ENCODE data around the gene ERP44.
"Not testable (repeated sequence)": the region's sequence is repeated elsewhere in the genome, so short reads cannot be mapped to it uniquely, and the experiment has no call there.

DNA sequence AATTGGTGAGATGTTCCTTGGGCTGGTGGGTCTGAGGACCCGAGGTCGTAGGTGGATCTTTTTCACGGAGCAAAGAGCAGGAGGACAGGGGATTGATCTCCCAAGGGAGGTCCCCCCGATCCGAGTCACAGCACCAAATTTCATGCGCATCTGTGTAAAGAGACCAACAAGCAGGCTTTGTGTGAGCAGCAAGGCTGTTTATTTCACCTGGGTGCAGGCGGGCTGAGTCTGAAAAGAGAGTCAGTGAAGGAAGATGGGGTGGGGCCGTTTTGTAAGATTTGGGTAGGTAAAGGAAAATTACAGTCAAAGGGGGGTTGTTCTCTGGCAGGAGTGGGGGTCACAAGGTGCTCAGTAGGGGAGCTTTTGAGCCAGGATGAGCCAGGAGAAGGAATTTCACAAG lies 47.2 kb upstream of the ERP44 start:
- not testable (repeated sequence) for TF ChIP-seq CTCF (optimal IDR thresholded peaks at IDR 0.05 in 1 of 3, IDR thresholded peaks at IDR 0.05 in 1 of 3, conservative IDR thresholded peaks at IDR 0.05 in 1 of 3; ENCODE audit: extremely low read depth in 1 of 3, insufficient read depth in 2 of 3, low read length in 3 of 3); EZH2 (IDR thresholded peaks at IDR 0.05; ENCODE audit: low read length)
